Measurements from ENCODE around the gene HARBI1. TPM values are rescaled to one million over a fixed set of nuclear protein-coding genes. Genes with fewer than 3 reads are reported as not detected.

Gene HARBI1
- total RNA-seq, 1 donor from 2014 or later, result 5.3 TPM

GRCh38 chr11:46625406-46625805 lies 8.4 kb upstream of the HARBI1 start:
- Mint-ChIP-seq H3K9me3 (no peaks in the 10 kb centered on the region), H3K4me1 (no peaks in the 10 kb centered on the region), H3K36me3 (peaks cover 10% of the 10 kb centered on the region), H3K27me3 (ENCODE audit: insufficient read depth, low read depth) (peaks cover 3% of the 10 kb centered on the region), H3K4me3 (no peak overlapping the region), H3K27ac (no peak overlapping the region)
- Histone ChIP-seq H3K4me1 (no peaks in the 10 kb centered on the region), H4K20me1 (ENCODE audit: low read depth) (peaks cover 14% of the 10 kb centered on the region), H3K4me2 (no peak overlapping the region), H3K9ac (no peak overlapping the region), H2AFZ (replicated peaks) (no peak overlapping the region), H3K79me2 (ENCODE audit: low read depth) (peaks cover 64% of the 10 kb centered on the region), H3K27me3 (no peaks in the 10 kb centered on the region), H3K27ac (no peak overlapping the region), H3K4me3 (no peak overlapping the region), H3K9me3 (ENCODE audit: low read depth) (no peaks in the 10 kb centered on the region), H3K36me3 (no peaks in the 10 kb centered on the region), H3F3A (ENCODE audit: low read depth) (no peaks in the 10 kb centered on the region)
- TF ChIP-seq, protein P1, sequence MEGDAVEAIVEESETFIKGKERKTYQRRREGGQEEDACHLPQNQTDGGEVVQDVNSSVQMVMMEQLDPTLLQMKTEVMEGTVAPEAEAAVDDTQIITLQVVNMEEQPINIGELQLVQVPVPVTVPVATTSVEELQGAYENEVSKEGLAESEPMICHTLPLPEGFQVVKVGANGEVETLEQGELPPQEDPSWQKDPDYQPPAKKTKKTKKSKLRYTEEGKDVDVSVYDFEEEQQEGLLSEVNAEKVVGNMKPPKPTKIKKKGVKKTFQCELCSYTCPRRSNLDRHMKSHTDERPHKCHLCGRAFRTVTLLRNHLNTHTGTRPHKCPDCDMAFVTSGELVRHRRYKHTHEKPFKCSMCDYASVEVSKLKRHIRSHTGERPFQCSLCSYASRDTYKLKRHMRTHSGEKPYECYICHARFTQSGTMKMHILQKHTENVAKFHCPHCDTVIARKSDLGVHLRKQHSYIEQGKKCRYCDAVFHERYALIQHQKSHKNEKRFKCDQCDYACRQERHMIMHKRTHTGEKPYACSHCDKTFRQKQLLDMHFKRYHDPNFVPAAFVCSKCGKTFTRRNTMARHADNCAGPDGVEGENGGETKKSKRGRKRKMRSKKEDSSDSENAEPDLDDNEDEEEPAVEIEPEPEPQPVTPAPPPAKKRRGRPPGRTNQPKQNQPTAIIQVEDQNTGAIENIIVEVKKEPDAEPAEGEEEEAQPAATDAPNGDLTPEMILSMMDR (IDR thresholded peaks at IDR 0.05), result no peak
- TF ChIP-seq EZH2 (IDR thresholded peaks at IDR 0.05) (no peak), EZH2phosphoT487 (IDR thresholded peaks at IDR 0.05) (no peak)
- no peak for DNase-seq (ENCODE audit: low spot score)

DNA sequence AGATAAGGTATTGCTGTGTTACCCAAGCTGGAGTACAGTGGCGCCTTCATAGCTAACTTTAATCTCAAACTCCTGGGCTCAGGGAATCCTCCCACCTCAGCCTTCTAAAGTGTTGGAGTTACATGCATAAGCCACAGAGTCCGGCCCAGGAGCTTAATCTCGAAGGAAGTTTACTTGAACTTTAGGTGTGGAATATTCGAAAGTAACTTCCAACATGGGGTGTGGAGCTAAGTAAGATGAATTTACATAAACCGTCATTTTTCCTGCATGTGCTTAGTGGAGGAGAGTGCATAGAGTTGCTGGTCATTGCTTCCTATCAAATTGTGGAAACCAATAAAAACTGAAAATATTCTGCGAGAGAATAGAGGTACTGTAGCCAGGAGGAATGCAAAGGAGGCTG lies 1.8 kb upstream of the HARBI1 start:
- Histone ChIP-seq H3K4me1 (peaks cover 11% of the 10 kb centered on the region), H3F3A (ENCODE audit: low read depth) (peaks cover 13% of the 10 kb centered on the region), H3K36me3 (no peaks in the 10 kb centered on the region), H4K20me1 (ENCODE audit: low read depth) (no peaks in the 10 kb centered on the region), H3K9me3 (ENCODE audit: low read depth) (no peaks in the 10 kb centered on the region), H3K4me3 (peak overlapping the region; percentile 92), H3K79me2 (ENCODE audit: low read depth) (peaks cover 65% of the 10 kb centered on the region), H3K4me2 (peak overlapping the region; percentile 88), H3K27ac (no peak overlapping the region), H2AFZ (replicated peaks) (no peak overlapping the region), H3K27me3 (no peaks in the 10 kb centered on the region), H3K9ac (no peak overlapping the region)
- Mint-ChIP-seq H3K4me1 (peaks cover 26% of the 10 kb centered on the region), H3K27me3 (ENCODE audit: insufficient read depth, low read depth) (peaks cover 5% of the 10 kb centered on the region), H3K9me3 (no peaks in the 10 kb centered on the region), H3K27ac (no peak overlapping the region), H3K4me3 (peak overlapping the region; percentile 74), H3K36me3 (peaks cover 4% of the 10 kb centered on the region)
- DNase-seq (ENCODE audit: low spot score), result no peak
- TF ChIP-seq EZH2 (IDR thresholded peaks at IDR 0.05) (no peak), EZH2phosphoT487 (IDR thresholded peaks at IDR 0.05) (no peak)
- TF ChIP-seq, protein P1 (IDR thresholded peaks at IDR 0.05), result no peak

DNA sequence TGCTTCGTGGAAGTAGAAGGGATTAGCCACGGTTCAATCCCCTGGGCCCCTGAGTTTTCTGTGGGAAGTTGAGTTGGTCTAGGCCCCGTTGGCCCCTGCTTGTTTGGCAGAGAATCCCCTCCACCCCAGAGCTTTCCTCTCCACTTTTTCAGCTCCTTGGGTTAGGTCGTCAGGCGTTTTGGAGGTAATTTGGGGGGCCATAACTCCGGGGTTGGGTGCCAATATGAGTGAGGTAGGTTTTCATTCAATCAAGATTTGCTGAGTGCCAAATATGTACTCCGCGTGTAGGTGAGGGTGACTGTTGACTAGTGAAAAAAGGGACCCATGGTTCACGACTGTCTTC lies 916 bp upstream of the HARBI1 start:
- H3K36me3 Mint-ChIP-seq, result peaks cover 4% of the 10 kb centered on the region
- peak overlapping the region; percentile 95 for H3K27ac Mint-ChIP-seq
- Histone ChIP-seq H3K27me3 (no peaks in the 10 kb centered on the region), H3K79me2 (ENCODE audit: low read depth) (peaks cover 57% of the 10 kb centered on the region), H3K9ac (peak overlapping the region; percentile 99), H3K36me3 (no peaks in the 10 kb centered on the region), H2AFZ (replicated peaks) (peak overlapping the region; percentile 94), H4K20me1 (ENCODE audit: low read depth) (no peaks in the 10 kb centered on the region), H3F3A (ENCODE audit: low read depth) (peaks cover 13% of the 10 kb centered on the region), H3K4me3 (peak overlapping the region; percentile 92), H3K27ac (peak overlapping the region; percentile 98), H3K4me2 (peak overlapping the region; percentile 88), H3K4me1 (peaks cover 11% of the 10 kb centered on the region), H3K9me3 (ENCODE audit: low read depth) (no peaks in the 10 kb centered on the region)
- H3K4me3 Mint-ChIP-seq, result peak overlapping the region; percentile 98
- no peak for TF ChIP-seq EZH2 (IDR thresholded peaks at IDR 0.05)
- TF ChIP-seq, protein P1 (IDR thresholded peaks at IDR 0.05), result no peak
- no peak for TF ChIP-seq EZH2phosphoT487 (IDR thresholded peaks at IDR 0.05)
- H3K9me3 Mint-ChIP-seq, result no peaks in the 10 kb centered on the region
- DNase-seq (ENCODE audit: low spot score), result no peak
- peaks cover 26% of the 10 kb centered on the region for H3K4me1 Mint-ChIP-seq
- H3K27me3 Mint-ChIP-seq (ENCODE audit: insufficient read depth, low read depth), result peaks cover 5% of the 10 kb centered on the region

Measured in neural progenitor cell (in vitro differentiated cells).